Measurements from ENCODE around the gene TTC29.

DNA sequence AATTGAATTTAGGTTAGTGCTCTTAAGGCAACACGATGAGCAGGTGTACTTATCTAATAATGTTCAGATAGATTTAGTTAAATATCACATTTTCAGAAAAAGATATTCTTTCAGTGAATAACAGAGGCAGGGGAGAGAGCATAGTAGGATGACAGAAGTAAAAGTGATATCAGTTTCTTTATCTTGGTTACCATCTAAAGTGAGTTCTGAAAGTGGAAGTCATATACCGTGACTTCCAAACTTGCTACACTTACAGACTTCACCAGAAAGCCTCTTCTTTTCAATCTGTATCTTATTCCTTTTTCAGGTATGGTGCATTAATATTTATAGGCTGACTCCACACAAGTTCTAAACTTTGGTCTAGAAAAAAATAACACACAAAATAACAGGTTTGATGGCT is 182.1 kb downstream of the TTC29 start:
- no peak for TF ChIP-seq POLR2AphosphoS5 (IDR thresholded peaks at IDR 0.05; ENCODE audit: insufficient read depth in 1 of 2, low read depth in 1 of 2)
- TF ChIP-seq POLR2A (IDR thresholded peaks at IDR 0.05) = no peak

Measured in vagina (tissue), 2 donors.